IPS-NIHi7 (cell line): ENCODE results near the gene STK17B.

Source experiments
- DNase-seq: peaks from one replicate; pipeline ENCODE4 v3.0.0; 2012; ENCODE audit warnings: mixed read lengths; ENCODE audit errors: extremely low spot score

Gene STK17B

DNA sequence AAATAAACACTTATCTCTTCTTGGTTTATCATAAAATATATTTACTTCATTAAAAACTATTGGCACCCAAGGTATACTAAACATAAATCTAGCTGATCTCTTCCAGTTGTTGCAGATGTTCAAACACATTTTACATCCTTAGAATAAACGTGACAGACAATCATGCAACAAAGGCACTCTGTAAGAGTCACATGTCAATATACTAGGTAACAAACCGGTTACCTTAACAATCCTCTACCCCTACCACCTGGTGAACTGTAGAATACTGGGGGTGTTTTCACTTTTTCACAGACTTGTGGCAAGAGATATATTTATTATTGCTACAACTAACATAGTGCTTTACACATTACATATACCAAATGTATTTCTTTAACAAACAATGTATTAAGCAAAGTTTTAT lies 15.8 kb downstream of the STK17B start:
- no peak for DNase-seq

DNA sequence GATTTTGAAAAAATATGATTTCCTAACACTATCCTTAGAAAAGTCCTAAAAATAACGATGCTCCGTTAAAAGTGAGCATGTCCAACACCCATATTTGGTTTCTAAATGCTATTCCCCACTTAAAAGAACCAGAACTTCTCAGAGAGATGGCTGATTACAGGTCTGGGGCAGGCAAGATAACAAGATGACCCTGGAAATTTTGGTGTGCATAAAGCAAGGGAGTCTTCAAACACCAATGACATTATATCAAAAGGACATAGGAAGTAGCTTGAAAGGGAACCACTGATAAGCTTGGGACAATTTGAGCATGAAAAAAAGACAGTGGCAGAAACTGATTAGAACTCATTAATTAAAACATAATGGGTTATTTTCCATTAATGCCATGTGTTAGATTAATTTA lies 17.9 kb downstream of the STK17B start:
- no peak for DNase-seq

DNA sequence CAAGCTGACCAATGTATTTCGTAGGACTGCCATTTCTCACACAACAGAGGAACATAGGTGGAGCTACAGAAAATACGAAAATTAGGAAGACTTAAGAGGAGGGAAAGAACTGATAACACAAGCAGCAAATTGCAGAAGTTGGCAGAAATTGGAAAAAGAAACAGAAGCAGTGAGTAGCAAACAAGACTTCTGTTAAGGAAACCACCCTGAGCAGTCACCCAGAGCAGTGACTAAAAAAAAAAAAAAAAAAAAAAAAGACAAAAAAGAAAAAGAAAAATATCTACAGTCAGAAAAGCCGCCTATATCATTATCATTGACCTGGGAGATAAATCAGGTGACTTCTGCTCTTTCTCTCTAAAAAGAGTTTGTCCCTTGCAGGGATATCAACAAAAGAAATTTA lies 21.4 kb downstream of the STK17B start:
- no peak for DNase-seq

DNA sequence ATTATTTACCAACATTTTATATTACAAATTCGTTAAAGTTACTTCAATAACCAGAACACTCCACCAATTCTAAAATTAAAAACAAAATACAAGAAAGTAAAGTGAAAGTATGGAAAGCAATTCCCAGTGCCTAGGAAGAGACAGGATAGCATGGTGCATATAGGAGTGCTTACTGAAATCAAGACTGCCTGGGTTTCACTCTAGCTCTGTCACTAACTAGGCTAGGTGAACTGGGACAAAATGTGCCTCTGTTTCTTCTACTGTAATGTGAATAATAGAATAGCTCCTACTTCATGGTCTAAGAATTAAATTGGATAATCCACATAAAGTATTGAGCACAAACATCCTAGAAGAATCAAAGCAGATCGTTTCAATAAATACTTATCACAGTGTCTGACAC lies 22.6 kb downstream of the STK17B start:
- DNase-seq, result no peak

DNA sequence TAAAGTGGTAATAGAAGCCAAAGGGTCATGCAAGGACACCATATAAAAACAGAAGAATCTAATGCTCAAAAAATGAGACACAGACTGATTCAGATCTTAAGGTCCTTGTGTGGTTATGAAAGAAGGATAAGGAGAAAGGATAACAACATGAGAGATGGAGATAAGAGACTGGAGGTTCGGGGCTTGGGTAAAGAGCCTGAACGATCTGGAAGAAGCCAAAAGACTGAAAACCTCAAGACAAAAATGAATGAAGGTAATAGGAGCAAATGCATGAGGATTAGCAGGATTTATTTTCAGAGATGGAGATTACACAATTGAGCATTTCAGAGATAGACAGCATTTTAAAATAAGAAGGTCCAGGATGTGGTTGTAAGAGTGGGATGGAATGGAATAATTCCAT lies 26.1 kb downstream of the STK17B start:
- DNase-seq, result no peak

DNA sequence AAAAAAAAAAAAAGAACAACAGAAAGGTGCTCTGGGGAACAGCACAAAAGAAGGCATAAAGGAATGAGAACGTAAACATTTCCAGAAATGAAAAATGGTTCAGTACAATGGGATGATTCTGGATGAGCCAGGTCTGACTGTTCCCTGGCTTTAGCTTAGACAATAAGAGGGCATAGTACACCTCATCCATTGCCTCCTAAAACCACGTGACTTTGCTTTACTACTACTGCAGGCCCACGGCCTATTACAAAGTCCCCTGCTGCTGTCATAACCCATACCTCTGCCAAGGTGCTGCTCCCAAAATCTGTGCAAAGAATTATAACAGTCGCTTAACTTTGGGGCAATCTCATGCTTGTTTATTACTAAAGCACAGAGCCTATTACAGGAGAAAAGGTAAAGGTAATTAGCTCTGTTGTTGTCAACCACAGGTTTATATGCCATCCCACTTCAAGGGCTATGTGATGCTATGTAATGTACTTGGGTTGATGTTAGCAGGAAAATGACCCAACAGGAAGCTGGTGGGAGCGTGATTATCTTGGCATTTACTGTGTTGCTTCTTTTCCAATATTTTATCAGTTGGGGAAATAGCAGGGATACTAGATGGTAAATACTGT lies 26.8 kb downstream of the STK17B start:
- no peak for DNase-seq

DNA sequence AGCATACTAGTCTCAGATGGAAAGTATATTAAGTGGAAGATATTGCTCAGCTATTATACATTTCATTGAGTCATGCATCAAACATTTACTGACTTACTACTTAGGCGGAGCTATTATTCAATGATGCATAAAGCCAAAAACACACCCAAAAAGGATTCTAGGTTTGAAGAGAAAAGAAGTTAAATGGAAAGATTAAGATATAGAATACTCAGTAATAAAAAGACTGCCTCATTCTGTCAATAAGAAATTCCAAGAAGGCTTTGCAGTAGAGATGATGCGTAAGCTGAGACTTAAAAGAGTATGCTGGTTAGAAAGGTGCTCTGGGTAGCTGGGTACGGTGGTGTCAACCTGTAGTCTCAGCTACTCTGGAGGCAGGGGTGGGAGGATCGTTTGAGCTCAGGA lies 27.6 kb downstream of the STK17B start:
- DNase-seq, result no peak

DNA sequence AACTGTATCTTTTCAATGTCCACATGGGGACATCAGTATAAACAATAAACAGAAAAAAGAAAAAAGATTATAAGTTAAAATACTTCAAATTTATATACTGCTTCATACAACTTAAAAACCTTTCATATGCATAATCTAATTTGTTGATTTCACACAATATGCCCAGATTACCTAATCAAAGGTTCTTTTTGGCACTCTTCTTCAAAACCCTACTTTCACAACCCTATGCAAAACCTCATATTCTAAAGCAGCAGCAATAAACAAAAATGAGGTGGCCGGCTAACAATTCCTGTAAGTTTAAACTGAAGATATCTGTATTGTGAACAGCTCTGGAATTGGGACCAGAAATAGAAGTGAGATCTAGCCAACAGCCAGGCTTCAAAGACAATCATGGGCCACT lies 28.6 kb downstream of the STK17B start:
- no peak for DNase-seq

DNA sequence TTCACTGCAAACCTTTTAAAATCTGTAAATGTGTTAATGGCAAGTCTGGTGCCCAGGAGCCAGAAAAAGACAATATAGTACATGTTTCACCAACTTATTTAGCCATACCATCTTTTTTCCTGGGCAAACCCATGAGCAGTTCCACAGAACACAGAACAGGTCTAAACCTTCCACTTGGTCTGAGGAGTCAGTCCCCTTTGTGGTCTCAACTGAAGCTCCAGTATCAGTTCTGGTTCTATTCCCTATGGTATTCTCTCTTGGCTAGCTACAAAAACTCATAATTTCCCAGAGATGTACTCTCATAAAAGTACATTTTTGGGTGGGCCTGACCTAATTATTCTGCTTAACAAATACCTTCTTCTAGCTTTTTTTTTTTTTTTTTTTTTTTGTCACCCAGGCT lies 31.2 kb downstream of the STK17B start:
- no peak for DNase-seq

DNA sequence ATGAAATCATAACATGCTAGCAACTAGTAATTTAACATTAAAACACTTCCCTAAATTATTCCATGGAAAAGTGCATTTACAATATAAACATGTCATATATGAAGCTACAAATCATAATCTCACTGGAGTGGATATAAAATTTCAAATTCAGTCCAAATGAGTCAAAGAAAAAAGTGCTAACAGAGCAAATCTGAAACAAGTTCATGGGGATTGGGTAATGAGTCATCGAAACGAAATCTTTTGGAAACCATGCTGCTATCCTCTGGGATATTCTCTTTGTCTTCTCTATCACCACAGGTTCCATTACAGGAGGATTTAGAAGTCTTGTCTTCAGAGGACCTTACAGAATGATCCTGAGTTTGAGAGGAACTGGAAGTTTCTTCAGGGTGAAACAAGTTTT lies 34.1 kb downstream of the STK17B start:
- no peak for DNase-seq

DNA sequence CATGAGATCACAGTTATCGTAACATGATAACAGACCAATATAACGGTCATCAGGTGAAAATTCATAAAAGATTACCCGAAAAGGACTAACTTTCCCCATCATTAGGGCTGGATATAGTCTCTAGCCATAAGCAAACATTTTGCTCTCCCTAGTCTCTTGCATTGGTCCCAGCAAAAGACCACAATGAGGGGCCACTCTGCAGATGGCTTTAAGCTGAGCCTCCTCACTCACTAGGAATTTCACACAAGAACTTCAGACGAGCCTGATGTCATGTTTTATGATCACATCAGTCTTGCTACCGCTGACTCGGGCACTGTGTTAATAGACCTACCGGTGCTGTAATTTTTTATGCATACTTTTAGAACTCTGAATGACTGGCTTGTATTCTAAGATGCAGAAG lies 35.2 kb downstream of the STK17B start:
- DNase-seq, result no peak

DNA sequence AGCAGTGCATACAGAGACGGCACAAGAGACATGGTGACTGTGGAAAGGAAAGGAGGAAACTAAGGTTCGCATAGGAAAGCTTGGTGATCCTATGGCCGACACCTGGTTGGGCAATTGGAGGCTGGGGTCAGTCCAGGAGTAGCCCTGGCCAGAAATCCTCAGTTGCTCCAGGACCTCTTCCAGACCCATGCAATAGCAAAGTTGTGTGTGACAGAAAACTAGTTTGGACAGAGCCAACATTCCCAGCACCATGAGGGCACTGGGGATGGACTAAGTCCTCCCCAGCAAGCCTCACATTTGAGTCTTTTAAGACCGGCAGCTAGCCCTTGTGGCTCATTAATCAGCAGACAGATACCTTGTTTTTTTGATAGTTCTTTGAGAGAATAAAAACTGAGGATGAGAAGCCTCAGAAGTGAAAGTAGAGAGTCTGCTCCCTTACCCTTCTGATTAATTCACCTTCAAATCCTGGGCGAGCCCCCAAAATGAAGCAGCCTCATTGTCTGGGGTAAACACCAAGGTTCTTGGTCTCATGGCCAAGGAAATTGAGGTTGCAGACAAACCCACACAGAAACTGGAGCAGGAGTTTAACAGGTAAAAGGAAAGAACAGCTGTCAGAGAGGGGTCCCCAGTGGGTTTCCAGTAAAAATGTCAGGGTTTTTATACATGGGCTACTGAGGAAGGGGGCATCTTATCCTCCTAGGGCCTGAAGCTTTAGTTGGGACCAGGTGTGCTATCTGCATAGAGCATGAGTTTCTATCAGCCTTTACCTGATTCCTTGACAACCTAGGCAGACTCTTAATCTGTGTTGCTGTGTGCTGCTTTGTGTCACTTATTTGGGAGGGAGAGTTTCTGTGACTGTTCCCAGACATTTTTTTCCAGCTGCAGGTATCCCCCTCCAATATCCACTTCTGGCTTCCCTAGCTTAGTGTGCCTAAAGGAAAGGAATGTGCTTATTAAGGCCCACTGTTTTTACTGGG lies 39.1 kb downstream of the STK17B start:
- no peak for DNase-seq

DNA sequence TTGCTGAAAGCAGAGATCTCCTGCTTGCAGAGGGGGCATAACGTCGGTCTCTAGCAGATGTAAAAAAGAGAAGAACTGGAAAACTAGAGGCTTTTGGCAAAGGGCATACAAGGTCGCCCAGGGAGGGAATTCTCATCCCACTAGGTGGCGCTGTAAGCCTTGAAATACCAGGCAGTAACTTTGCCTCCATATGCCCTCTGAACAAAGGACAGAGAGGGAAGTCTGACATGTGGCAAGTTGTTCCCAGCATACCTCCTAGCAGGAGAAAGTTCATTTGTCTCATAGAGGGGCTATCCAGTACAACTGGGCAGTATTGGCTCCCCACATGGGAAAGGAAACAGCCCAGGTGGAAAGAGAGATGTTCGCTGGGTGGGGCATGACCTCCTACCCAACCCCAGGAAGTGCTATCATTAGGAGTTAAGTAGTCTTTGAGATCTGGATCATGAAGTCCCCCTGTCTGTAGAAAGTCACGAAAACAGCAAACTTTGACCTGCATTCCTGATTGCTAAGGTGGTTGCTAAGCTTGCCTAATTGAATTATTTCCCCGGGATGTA lies 39.9 kb downstream of the STK17B start:
- peak; percentile 30 for DNase-seq

DNA sequence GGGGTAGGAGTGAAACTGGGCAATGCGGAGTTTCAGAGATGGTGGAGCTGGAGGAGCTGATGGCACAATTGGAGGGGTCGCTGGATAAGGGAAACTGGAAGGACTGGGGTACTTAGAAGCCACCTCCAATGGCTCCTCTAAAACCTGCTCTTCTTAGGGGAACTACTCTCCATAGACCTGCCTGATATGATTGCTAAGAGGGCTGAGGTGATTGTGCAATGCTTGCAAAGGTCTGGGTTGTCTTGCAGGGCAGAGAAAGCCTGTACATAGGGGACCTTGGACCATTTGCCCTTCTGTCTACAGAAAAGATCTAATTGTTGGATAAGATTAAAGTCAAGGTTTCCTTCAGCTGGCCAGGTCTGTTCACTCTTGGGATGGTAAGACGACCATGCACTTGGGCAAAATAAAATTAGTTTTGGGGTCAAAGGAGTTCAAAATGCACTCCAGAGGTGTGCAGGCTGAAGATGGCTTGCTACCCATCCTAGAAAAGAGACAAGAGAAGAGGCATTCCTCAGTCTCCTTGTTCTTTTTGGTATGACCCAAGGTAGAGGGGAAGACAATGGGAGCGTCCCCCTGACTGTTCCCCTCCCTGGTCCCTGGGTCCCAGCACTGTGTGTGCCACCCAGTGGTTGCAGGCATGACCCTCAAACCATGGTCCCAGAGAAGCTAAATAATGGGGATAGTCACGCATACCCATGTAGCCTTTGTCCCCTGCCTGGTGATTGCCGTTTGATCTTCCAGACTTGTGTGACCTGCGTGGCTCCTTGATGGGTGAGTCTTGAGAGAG lies 41.1 kb downstream of the STK17B start:
- DNase-seq, result no peak

DNA sequence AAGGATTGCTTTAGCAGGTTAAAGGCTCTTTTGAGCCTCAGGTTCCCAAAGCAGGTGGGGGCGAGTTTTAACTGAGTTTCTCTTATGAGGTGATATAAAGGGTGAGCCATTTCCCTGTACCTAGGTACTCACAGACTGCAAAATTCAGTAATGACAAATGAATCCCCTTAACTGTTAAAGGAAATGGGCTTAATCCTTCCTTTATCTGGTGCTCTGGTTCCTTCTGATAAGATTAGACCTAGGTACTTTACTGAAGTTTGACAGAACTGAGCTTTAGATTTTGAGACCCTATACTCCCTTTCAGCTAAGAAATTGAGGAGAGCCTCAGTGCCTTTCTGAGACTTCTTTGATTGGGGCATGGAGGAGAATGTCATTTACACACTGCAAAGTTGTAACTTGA lies 42.6 kb downstream of the STK17B start:
- no peak for DNase-seq

DNA sequence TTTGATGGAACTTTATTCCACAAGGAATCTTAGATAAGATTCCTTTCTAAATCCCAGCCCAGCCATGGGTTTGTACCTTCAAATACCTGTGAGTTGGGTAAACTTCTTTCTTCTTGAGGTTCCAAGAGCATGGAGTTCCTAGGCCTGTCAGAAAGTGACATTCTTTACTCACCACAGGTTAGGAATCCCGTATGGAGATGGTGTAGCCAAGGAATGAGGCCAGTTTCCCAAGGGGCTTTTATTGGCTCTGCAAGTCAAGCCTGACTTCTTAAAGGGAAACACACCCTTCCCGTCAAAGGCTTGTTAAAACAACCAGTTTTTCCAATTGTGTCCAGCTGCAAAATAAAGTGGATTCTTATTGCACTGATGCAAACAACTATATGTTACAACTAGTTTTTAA lies 45.8 kb downstream of the STK17B start:
- DNase-seq, result no peak

DNA sequence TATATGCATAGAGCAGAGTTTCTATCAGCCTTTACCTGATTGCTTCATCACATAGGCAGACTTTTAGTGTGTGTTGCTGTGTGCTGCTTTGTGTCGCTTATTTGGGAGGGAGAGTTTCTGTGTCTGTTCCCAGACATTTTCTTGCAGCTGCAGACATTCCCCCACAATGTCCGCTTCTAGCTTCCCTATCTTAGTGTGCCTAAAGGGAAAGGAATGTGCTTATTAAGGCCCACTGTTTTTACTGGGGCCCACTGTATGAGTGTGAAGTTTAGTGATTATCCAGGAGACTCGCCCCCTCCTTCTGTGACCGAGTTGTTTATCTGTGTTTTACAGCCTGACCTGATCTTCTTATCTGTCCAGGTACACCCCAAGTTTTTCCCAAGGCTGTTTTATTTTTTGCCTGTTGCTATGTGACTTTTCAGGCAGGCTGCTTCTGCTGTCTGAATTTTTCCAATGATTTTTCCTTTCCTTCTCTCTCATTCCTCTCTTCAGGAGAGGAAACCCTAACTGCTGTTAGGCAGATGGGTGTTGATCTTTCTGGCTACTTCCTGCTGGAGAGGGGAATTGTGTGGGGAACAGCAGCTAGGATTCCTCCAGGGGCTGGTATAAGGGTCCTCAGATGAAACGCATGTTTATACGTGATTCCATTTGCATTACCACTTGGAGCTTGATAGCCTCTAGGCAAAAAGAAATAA lies 47.6 kb downstream of the STK17B start:
- DNase-seq, result no peak

DNA sequence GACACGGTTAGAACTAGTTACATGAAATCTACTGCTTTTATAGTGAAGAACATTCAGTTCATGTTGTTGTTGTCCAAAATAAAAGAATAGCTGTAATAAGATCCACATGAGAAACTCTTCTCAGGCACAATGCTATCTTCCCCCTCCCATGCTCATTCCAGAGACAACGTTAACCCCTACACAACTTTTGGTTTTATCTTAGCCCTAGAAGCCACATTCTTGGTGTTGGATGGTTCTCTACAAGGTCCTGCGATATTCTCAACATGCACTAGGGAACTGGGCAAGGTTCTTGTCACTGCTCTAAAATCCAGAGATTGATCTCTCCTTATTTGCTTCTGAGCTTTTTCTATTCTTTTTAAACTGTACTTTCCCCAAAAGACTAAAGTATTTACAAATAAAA lies 51.5 kb downstream of the STK17B start:
- no peak for DNase-seq

DNA sequence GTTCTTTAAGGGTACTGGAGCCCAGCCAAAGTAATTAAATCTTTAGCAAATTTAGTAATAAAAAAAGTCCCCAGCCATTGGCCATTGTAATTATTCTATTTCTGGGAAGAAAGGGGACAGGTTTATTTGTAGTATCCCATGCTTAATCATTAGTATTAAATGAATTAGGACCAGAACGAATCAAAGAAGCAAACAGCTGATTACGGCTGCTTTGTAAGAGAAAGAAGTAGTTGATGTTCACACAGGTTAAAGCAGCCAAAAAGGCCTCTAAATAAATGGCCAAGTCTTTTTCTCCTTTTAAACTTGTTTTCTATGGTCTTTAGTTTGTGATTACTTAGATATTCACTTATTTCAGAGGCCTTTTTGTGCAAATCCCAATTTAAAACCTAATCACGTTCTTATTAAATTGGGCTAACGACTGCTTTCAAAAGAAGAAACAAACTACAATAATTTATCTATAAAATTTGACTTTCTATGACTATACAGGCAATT lies 54.1 kb downstream of the STK17B start:
- no peak for DNase-seq

DNA sequence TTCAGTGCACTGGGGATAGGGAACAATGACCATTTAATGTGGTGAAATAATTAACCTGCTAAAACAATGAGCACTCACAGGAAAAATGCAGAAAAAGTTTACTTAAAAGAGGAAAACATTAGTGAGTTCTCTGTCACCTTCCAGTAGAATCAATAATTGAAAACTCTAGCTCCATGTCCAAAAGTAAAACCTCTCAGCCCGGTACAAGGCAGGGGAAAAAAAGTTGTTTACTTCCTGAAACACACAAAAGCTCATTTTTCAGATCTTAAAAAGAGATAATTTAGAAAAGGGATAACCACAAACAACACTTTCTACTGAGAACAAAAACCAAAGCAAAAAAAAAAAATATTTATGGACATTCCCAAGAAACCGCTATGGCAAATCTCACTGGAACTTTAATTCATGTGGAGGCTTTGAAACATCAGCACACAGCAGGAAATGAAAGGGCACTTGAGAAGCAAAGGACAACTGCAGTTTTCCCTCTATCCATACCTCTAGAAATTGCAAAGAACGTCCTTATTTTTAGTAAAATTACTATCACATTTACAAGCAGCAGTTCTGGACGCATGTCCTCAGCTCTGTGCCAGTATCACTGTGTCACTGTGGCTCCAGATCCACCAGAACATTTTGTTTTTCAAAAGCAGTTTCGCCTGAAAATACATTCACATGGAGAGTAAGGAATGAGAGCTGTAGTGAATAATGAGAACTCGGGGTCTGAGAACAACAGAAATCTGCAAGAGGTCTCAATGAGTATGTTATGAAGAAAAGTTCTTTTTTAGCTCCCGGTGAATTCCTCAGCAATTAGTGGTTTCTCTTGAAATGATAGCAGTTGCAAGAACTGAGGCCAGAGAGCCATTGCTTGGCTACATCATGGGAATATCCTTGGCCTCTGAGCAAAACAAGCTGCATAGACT lies 58.1 kb downstream of the STK17B start:
- DNase-seq, result no peak
